Endothelial cell of umbilical vein (primary cell): ENCODE data around the gene SYTL3. TPM values are rescaled to one million over a fixed set of nuclear protein-coding genes. Genes with fewer than 3 reads are reported as not detected.

Source experiments
- BruUV-seq: library from RNA; stranded (reverse); fragments of 400-500 nt; replicated peaks from 2 replicates; lab custom pipeline; 2021; lab: Mats Ljungman, UMichigan
- CTCF ChIA-PET: fragments of 300-600, 350-600 bp; sonication (Branson Sonifier 250); formaldehyde crosslinking; loops from one replicate; lab custom pipeline; 2021; ENCODE audit warnings: antibody characterized with exemption, inconsistent platforms; lab: Charles Lee
- POLR2A ChIA-PET: fragments of 300-600, 350-600 bp; sonication (Branson Sonifier 250); formaldehyde crosslinking; loops from one replicate; lab custom pipeline; 2021; ENCODE audit warnings: antibody characterized with exemption, inconsistent platforms; lab: Charles Lee
- DNase-seq: peaks from one replicate; pipeline ENCODE4 v3.0.0-alpha.2; 2011; ENCODE audit warnings: low read depth, low spot score
- FAIRE-seq: peaks from 2 replicates; lab custom pipeline; 2011; peaks lifted over from hg19 to GRCh38; lab: Jason Lieb, UNC
- H2AFZ ChIP-seq: 2 replicates; pipeline ENCODE4 v1.6.0; 2012; ENCODE audit warnings: low read depth, low read length, control low read depth, inconsistent platforms
- H3K27ac ChIP-seq: 2 replicates; pipeline ENCODE4 v1.5.1; 2011; ENCODE audit warnings: low read depth, mild to moderate bottlenecking, control low read depth, low read length, moderate library complexity; ENCODE audit not compliant: insufficient read depth
- H3K27me3 ChIP-seq, 2 experiments: 2 replicates each; pipeline versions ENCODE4 v1.6.0 to v1.6.1; 2011; ENCODE audit warnings: low read length in 2 of 2, mixed read lengths in 1 of 2; ENCODE audit not compliant: control insufficient read depth in 2 of 2, insufficient read depth in 2 of 2
- H3K36me3 ChIP-seq, 2 experiments: 2 replicates in 1 of 2; 3 replicates in 1 of 2; pipeline ENCODE4 v1.5.1; 2011; ENCODE audit warnings: low read length in 2 of 2, mild to moderate bottlenecking in 1 of 2, moderate library complexity in 1 of 2; ENCODE audit not compliant: control insufficient read depth in 2 of 2, insufficient read depth in 2 of 2; ENCODE audit errors: extremely low read depth in 1 of 2
- H3K4me1 ChIP-seq: 3 replicates; pipeline ENCODE4 v1.5.1; 2011; ENCODE audit warnings: mild to moderate bottlenecking, low read length; ENCODE audit not compliant: control insufficient read depth, insufficient read depth; ENCODE audit errors: extremely low read depth
- H3K4me2 ChIP-seq: 2 replicates; pipeline ENCODE4 v1.6.1; 2011; ENCODE audit warnings: low read length, control low read depth, mixed read lengths; ENCODE audit not compliant: insufficient read depth
- H3K4me3 ChIP-seq, 3 experiments: fragments of 200-600 bp in 1 of 3; sonication (generic), shearing (Covaris generic) in 1 of 3; replicated peaks in 1 of 3; 2 replicates each; pipeline ENCODE4 v1.5.1; 2011 to 2016; ENCODE audit warnings: control low read depth in 3 of 3, low read length in 3 of 3, mild to moderate bottlenecking in 2 of 3, inconsistent platforms in 1 of 3, low read depth in 1 of 3, moderate library complexity in 1 of 3; ENCODE audit not compliant: insufficient read depth in 1 of 3
- H3K79me2 ChIP-seq: 2 replicates; pipeline ENCODE4 v1.6.0; 2012; ENCODE audit warnings: low read length, inconsistent platforms; ENCODE audit not compliant: control insufficient read depth, insufficient read depth
- H3K9ac ChIP-seq: replicated peaks from 2 replicates; pipeline ENCODE3; 2011; ENCODE audit warnings: low read length, control low read depth; ENCODE audit not compliant: insufficient read depth; ENCODE audit errors: extremely low read depth
- H3K9me1 ChIP-seq: replicated peaks from 3 replicates; pipeline ENCODE4 v1.6.0; 2011; ENCODE audit warnings: mild to moderate bottlenecking, low read length; ENCODE audit not compliant: control insufficient read depth, insufficient read depth; ENCODE audit errors: extremely low read depth
- H3K9me3 ChIP-seq: replicated peaks from 2 replicates; pipeline ENCODE4 v1.5.1; 2012; ENCODE audit warnings: low read length, inconsistent platforms; ENCODE audit not compliant: control insufficient read depth, insufficient read depth
- H4K20me1 ChIP-seq: replicated peaks from 2 replicates; pipeline ENCODE3; 2011; ENCODE audit warnings: mild to moderate bottlenecking, low read length; ENCODE audit not compliant: control insufficient read depth, insufficient read depth; ENCODE audit errors: extremely low read depth
- EZH2 ChIP-seq: IDR thresholded peaks from 2 replicates; pipeline ENCODE4 v1.6.1; 2012; ENCODE audit warnings: borderline replicate concordance, low read depth, mild to moderate bottlenecking, moderate library complexity, low read length, inconsistent platforms; ENCODE audit not compliant: severe bottlenecking
- FOS ChIP-seq: IDR thresholded peaks from 2 replicates; pipeline ENCODE4 v1.6.1; 2011; ENCODE audit warnings: mild to moderate bottlenecking, low read length, moderate library complexity, borderline replicate concordance; ENCODE audit not compliant: insufficient read depth
- GATA2 ChIP-seq: IDR thresholded peaks from 2 replicates; pipeline ENCODE4 v1.7.0; 2011; ENCODE audit warnings: low read depth, mild to moderate bottlenecking, moderate library complexity, mixed read lengths, low read length; ENCODE audit not compliant: insufficient read length, insufficient read depth
- JUN ChIP-seq: IDR thresholded peaks from 2 replicates; pipeline ENCODE4 v1.6.1; 2011; ENCODE audit warnings: borderline replicate concordance, low read depth; ENCODE audit not compliant: insufficient read length, insufficient read depth
- MYC ChIP-seq: IDR thresholded peaks from one replicate; pipeline ENCODE4 v1.6.1; 2011; ENCODE audit warnings: mild to moderate bottlenecking, low read depth, low read length
- POLR2A ChIP-seq: IDR thresholded peaks from 2 replicates; pipeline ENCODE4 v1.6.1; 2012; ENCODE audit warnings: low read depth, mild to moderate bottlenecking, control low read depth, low read length
- POLR2AphosphoS5 ChIP-seq: IDR thresholded peaks from 2 replicates; pipeline ENCODE4 v1.6.1; 2012; ENCODE audit warnings: low read depth, mild to moderate bottlenecking, control low read depth, low read length, moderate library complexity; ENCODE audit not compliant: insufficient read depth
- dilution Hi-C: fragments of 300-500 bp; cut with MboI; formaldehyde crosslinking; loops from one replicate; pipeline ENCODE4 v1.15.0; 2019; ENCODE audit warnings: low sequenced_read_pairs; ENCODE audit not compliant: extremely low pct_ligation_motif_present
- intact Hi-C: fragments of 100-400 bp; cut with micrococcal nuclease; formaldehyde crosslinking; loops from one replicate; pipeline ENCODE4 v1.10.0; 2022
- polyA plus RNA-seq, 4 experiments: library from polyadenylated mRNA; depleted of rRNA in 3 of 4; stranded (reverse) in 3 of 4; unstranded in 1 of 4; fragments of >200 nt; gene quantifications; 2 replicates each; pipeline versions ENCODE4 v1.2.1 to v1.2.3, GENCODE V29; 2011 to 2012; ENCODE audit warnings: missing spikeins in 1 of 4
- total RNA-seq: library from RNA; stranded (reverse); gene quantifications from 2 replicates; pipeline ENCODE4 v1.2.3, GENCODE V29; 2021
- TF ChIP-seq, protein P1 (sequence below), 2 donors: IDR thresholded peaks; 1 replicate in 1 of 2; 2 replicates in 1 of 2; pipeline ENCODE4 v1.5.1; 2011; ENCODE audit warnings: low read length in 2 of 2, mild to moderate bottlenecking in 2 of 2, moderate library complexity in 2 of 2, control low read depth in 1 of 2, inconsistent platforms in 1 of 2, low read depth in 1 of 2; ENCODE audit not compliant: insufficient read depth in 1 of 2; ENCODE audit errors: extremely low read depth in 1 of 2
- TF ChIP-seq, protein P2 (sequence below): IDR thresholded peaks from 2 replicates; pipeline ENCODE4 v1.6.1; 2011; ENCODE audit not compliant: insufficient read depth, insufficient read length

SYTL3 gene
- total and polyA plus RNA-seq, 2 donors (not counting 3 experiments of a cell fraction or from before 2014, with no cell fraction given): 0.59 to 0.77 TPM

DNA sequence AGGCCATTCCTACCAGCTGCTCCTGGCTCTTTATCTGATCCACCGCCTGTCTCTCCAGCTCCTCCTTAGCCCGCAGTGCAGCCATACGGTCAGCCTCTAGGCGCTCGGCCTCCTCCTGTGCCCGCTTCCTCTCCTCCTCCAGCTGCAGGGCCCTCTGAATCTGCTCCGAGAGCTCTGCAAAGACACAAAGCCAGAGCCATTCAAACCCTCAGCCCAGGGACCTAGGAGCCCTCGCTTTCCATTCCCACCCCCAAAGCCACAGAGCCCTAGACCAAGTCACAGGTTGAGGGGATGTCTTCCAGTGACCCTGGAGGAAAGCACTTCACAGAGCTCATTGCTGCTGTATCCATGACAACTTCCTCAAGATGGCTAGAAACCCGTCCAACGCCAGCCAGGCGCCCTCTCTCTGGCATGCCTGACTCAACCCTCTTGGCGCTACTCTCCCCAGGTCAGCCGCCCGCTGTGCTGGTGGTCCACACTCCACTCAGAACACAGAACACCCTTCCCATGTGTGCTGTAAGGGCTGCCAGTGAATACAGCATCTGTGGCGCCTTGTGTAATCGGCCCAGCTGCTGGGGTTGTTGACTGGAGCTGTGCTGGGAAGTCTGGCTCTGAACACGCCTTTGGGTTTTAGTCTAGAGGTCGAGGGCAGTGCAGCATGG lies 120.0 kb downstream of the SYTL3 start:
- CTCF ChIA-PET: interaction anchor here (1.0 to 2.0 kb wide), 3 partner anchors 23 to 203 kb away, joined by 3 to 4 read pairs (median 4); no protein-coding TSS in a partner anchor
- no peaks in the 10 kb centered on the region for H3K27me3 ChIP-seq

More for the DNA sequence above, 120.0 kb downstream of the SYTL3 start:
- no peaks in the 10 kb centered on the region for H3K9me1 ChIP-seq
- H3K9me3 ChIP-seq: no peaks in the 10 kb centered on the region
- H3K79me2 ChIP-seq: no peaks in the 10 kb centered on the region
- no TSS peak for BruUV-seq
- H3K36me3 ChIP-seq: peaks cover 16 to 69% of the 10 kb centered on the region in 2 experiments
- H3K4me2 ChIP-seq: no peak overlapping the region
- dilution Hi-C loops: no loop called here
- H3K4me3 ChIP-seq: no peak overlapping the region
- DNase-seq (no peak), FAIRE-seq (no peak)
- H4K20me1 ChIP-seq: no peaks in the 10 kb centered on the region
- POLR2A ChIA-PET: no interaction called here
- no peak overlapping the region for H3K27ac ChIP-seq
- no peak overlapping the region for H2AFZ ChIP-seq
- no peak overlapping the region for H3K9ac ChIP-seq
- intact Hi-C loops: no loop called here
- TF ChIP-seq, protein P1, sequence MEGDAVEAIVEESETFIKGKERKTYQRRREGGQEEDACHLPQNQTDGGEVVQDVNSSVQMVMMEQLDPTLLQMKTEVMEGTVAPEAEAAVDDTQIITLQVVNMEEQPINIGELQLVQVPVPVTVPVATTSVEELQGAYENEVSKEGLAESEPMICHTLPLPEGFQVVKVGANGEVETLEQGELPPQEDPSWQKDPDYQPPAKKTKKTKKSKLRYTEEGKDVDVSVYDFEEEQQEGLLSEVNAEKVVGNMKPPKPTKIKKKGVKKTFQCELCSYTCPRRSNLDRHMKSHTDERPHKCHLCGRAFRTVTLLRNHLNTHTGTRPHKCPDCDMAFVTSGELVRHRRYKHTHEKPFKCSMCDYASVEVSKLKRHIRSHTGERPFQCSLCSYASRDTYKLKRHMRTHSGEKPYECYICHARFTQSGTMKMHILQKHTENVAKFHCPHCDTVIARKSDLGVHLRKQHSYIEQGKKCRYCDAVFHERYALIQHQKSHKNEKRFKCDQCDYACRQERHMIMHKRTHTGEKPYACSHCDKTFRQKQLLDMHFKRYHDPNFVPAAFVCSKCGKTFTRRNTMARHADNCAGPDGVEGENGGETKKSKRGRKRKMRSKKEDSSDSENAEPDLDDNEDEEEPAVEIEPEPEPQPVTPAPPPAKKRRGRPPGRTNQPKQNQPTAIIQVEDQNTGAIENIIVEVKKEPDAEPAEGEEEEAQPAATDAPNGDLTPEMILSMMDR (IDR thresholded peaks at IDR 0.05; ENCODE audit: extremely low read depth in 1 of 2, insufficient read depth in 1 of 2, low read depth in 1 of 2, low read length in 2 of 2): no peak
- TF ChIP-seq GATA2 (no peak), MYC (no peak), POLR2A (no peak), POLR2AphosphoS5 (no peak), FOS (no peak), JUN (no peak), EZH2 (no peak)
- TF ChIP-seq, protein P2, sequence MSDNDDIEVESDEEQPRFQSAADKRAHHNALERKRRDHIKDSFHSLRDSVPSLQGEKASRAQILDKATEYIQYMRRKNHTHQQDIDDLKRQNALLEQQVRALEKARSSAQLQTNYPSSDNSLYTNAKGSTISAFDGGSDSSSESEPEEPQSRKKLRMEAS: no peak
- H3K4me1 ChIP-seq: no peaks in the 10 kb centered on the region
